Lower lobe of right lung (tissue), 2 donors: ENCODE measurements around the gene GLRX. TPM values are rescaled to one million over a fixed set of nuclear protein-coding genes. Genes with fewer than 3 reads are reported as not detected.

Experiments
- ATAC-seq, 2 donors: fragments of 200-7000 bp; cut with Tn5 transposase; one replicate each; pipeline ENCODE4 v1.9.1; 2020 to 2022; ENCODE audit warnings: mild to moderate bottlenecking in 2 of 2, moderate library complexity in 2 of 2
- DNase-seq: peaks from one replicate; pipeline ENCODE4 v3.0.0-alpha.2; 2020
- H3K27ac ChIP-seq: fragments of 200-600 bp; one replicate; pipeline ENCODE4 v1.8.0; 2022
- H3K27me3 ChIP-seq: fragments of 200-600 bp; one replicate; pipeline ENCODE4 v1.8.0; 2022; ENCODE audit warnings: low read depth
- H3K36me3 ChIP-seq: fragments of 200-600 bp; one replicate; pipeline ENCODE4 v1.8.0; 2022; ENCODE audit warnings: mild to moderate bottlenecking
- H3K4me1 ChIP-seq: fragments of 200-600 bp; one replicate; pipeline ENCODE4 v1.8.0; 2022
- H3K4me3 ChIP-seq: fragments of 200-600 bp; one replicate; pipeline ENCODE4 v1.8.0; 2022; ENCODE audit warnings: mild to moderate bottlenecking
- H3K9me3 ChIP-seq: fragments of 200-600 bp; one replicate; pipeline ENCODE4 v1.8.0; 2022
- CTCF ChIP-seq: fragments of 200-600 bp; IDR thresholded peaks from one replicate; pipeline ENCODE4 v1.8.0; 2022; ENCODE audit warnings: antibody characterized with exemption, mild to moderate bottlenecking
- intact Hi-C: fragments of 100-400 bp; cut with DNase I; formaldehyde crosslinking; loops from one replicate; pipeline ENCODE4 v1.11.0; 2022
- total RNA-seq: library from RNA; stranded (reverse); fragmentation: NEBNext Ultra II Directional; extraction: Animal tissue kit (Norgen Biotek cat#: 25700); gene quantifications from one replicate; pipeline ENCODE4 v1.2.1, GENCODE V29; 2021
- donor health status: DM: no; HTN: yes; CAD: no; lungs with severe emphysema.

GLRX gene
- total RNA-seq, 1 donor from 2014 or later: 115 TPM

- intact Hi-C loops: loop anchor here (5.0 kb wide), 1 partner anchor 68 kb away; no protein-coding TSS in a partner anchor
- peak; percentile 37 to 41 for ATAC-seq
- Histone ChIP-seq H3K4me1 (peaks cover 35% of the 10 kb centered on the region), H3K9me3 (no peaks in the 10 kb centered on the region), H3K27me3 (no peaks in the 10 kb centered on the region), H3K4me3 (no peak overlapping the region), H3K36me3 (peaks cover 6% of the 10 kb centered on the region), H3K27ac (peak overlapping the region; percentile 48)
- no peak for TF ChIP-seq CTCF
- no peak for DNase-seq
Observed at GRCh38 chr5:95779611-95780010, 42.9 kb downstream of the GLRX start.

GRCh38 chr5:95778713-95779436 lies 43.7 kb downstream of the GLRX start:
- H3K4me1 ChIP-seq: peaks cover 31% of the 10 kb centered on the region
- no peak overlapping the region for H3K4me3 ChIP-seq
- no peak for TF ChIP-seq CTCF
- ATAC-seq (peak in 1 of 2 donors; percentile 23), DNase-seq (no peak)
- intact Hi-C loops: no loop called here
- peaks cover 6% of the 10 kb centered on the region for H3K36me3 ChIP-seq
- no peaks in the 10 kb centered on the region for H3K9me3 ChIP-seq
- peak overlapping the region; percentile 48 for H3K27ac ChIP-seq
- H3K27me3 ChIP-seq: no peaks in the 10 kb centered on the region

- H3K4me3 ChIP-seq: no peak overlapping the region
- intact Hi-C loops: no loop called here
- ATAC-seq: no peak
- no peaks in the 10 kb centered on the region for H3K27me3 ChIP-seq
- peaks cover 31% of the 10 kb centered on the region for H3K4me1 ChIP-seq
- no peak overlapping the region for H3K27ac ChIP-seq
- no peak for DNase-seq
- H3K9me3 ChIP-seq: no peaks in the 10 kb centered on the region
- TF ChIP-seq CTCF: no peak
- H3K36me3 ChIP-seq: peaks cover 6% of the 10 kb centered on the region
Observed at GRCh38 chr5:95777441-95777840, 45.1 kb downstream of the GLRX start.

GRCh38 chr5:95773335-95774059 lies 49.0 kb downstream of the GLRX start:
- intact Hi-C loops: no loop called here
- peak; percentile 13 to 54 for ATAC-seq

GRCh38 chr5:95771892-95772291 lies 50.6 kb downstream of the GLRX start:
- no peak overlapping the region for H3K27ac ChIP-seq
- H3K9me3 ChIP-seq: no peaks in the 10 kb centered on the region
- DNase-seq (no peak), ATAC-seq (no peak)
- no peak for TF ChIP-seq CTCF
- H3K4me3 ChIP-seq: no peak overlapping the region
- H3K27me3 ChIP-seq: no peaks in the 10 kb centered on the region
- intact Hi-C loops: no loop called here
- peaks cover 12% of the 10 kb centered on the region for H3K36me3 ChIP-seq
- no peaks in the 10 kb centered on the region for H3K4me1 ChIP-seq

More at GRCh38 chr5:95773335-95774059, 49.0 kb downstream of the GLRX start:
- no peak overlapping the region for H3K27ac ChIP-seq
- DNase-seq: no peak
- no peaks in the 10 kb centered on the region for H3K9me3 ChIP-seq
- H3K27me3 ChIP-seq: no peaks in the 10 kb centered on the region
- no peak for TF ChIP-seq CTCF
- no peak overlapping the region for H3K4me3 ChIP-seq
- no peaks in the 10 kb centered on the region for H3K4me1 ChIP-seq
- peaks cover 8% of the 10 kb centered on the region for H3K36me3 ChIP-seq
